ENCODE data around the gene MEP1A.
"Not testable (repeated sequence)": the region's sequence is repeated elsewhere in the genome, so short reads cannot be mapped to it uniquely, and the experiment has no call there.

The MEP1A gene

DNA sequence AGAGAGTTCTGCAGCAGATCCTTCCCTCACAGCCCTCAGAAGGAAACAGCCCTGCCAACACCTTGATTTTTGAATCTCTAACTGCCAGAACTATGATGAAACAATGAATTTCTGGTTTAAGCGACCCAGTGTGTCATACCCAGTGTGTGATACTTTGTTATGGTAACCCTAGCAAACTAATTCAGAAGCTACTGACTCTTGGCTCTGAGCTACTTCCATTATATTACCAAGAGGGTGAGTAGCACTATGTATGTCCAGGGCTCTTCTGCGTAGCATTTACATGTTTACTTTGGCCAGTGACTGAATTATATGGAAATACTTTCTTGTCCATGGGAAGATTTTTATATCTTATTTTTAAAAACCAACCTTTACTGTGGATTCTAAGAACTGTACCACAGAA, 29.7 kb upstream of the MEP1A start:
- Histone ChIP-seq H3K36me3 (ENCODE audit: low read length) (no peaks in the 10 kb centered on the region), H3K79me2 (ENCODE audit: insufficient read depth, low read length) (no peaks in the 10 kb centered on the region), H3K4me3 (ENCODE audit: insufficient read depth, low read length, poor library complexity, severe bottlenecking) (no peak overlapping the region), H4K20me1 (ENCODE audit: low read depth, low read length) (no peaks in the 10 kb centered on the region), H3K4me2 (ENCODE audit: low read depth, low read length, poor library complexity, severe bottlenecking) (no peak overlapping the region), H3K9me3 (ENCODE audit: insufficient read depth, low read length) (no peaks in the 10 kb centered on the region), H3K9me2 (replicated peaks; ENCODE audit: insufficient read depth, low read length) (no peaks in the 10 kb centered on the region), H3F3A (ENCODE audit: insufficient read depth) (no peaks in the 10 kb centered on the region), H2AFZ (ENCODE audit: low read depth, low read length, severe bottlenecking) (no peak overlapping the region), H3K27ac (ENCODE audit: low read depth, low read length) (no peak overlapping the region), H3K27me3 (ENCODE audit: low read length) (no peaks in the 10 kb centered on the region), H3K9ac (ENCODE audit: low read length) (no peak overlapping the region)
- TF ChIP-seq EZH2phosphoT487 (conservative IDR thresholded peaks at IDR 0.05; ENCODE audit: low read length) = no peak
- TF ChIP-seq, protein P1, sequence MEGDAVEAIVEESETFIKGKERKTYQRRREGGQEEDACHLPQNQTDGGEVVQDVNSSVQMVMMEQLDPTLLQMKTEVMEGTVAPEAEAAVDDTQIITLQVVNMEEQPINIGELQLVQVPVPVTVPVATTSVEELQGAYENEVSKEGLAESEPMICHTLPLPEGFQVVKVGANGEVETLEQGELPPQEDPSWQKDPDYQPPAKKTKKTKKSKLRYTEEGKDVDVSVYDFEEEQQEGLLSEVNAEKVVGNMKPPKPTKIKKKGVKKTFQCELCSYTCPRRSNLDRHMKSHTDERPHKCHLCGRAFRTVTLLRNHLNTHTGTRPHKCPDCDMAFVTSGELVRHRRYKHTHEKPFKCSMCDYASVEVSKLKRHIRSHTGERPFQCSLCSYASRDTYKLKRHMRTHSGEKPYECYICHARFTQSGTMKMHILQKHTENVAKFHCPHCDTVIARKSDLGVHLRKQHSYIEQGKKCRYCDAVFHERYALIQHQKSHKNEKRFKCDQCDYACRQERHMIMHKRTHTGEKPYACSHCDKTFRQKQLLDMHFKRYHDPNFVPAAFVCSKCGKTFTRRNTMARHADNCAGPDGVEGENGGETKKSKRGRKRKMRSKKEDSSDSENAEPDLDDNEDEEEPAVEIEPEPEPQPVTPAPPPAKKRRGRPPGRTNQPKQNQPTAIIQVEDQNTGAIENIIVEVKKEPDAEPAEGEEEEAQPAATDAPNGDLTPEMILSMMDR (IDR thresholded peaks at IDR 0.05; ENCODE audit: insufficient read depth, low read length, poor library complexity, severe bottlenecking) = no peak

DNA sequence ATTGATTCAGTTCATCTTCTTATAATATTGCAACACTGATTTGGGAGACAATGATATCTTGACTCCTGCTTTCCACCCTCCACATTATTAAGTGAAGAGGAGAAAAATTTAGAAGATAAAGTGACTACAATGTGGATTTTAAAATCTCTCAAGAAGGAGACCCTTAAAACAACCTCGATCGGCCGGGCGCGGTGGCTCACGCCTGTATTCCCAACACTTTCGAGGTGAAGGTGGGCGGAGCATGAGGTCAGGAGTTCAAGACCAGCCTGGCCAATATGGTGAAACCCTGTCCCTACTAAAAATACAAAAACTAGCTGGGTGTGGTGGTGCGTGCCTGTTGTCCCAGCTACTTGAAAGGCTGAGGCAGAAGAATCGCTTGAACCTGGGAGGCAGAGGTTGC, 28.9 kb upstream of the MEP1A start:
- H3K4me3 ChIP-seq (ENCODE audit: insufficient read depth, low read length, poor library complexity, severe bottlenecking); H3K79me2 ChIP-seq (ENCODE audit: insufficient read depth, low read length); H3F3A ChIP-seq (ENCODE audit: insufficient read depth); H3K36me3 ChIP-seq (ENCODE audit: low read length); H3K9me2 ChIP-seq (replicated peaks; ENCODE audit: insufficient read depth, low read length); H3K27ac ChIP-seq (ENCODE audit: low read depth, low read length); H3K9me3 ChIP-seq (ENCODE audit: insufficient read depth, low read length); H2AFZ ChIP-seq (ENCODE audit: low read depth, low read length, severe bottlenecking); H3K9ac ChIP-seq (ENCODE audit: low read length); H3K4me2 ChIP-seq (ENCODE audit: low read depth, low read length, poor library complexity, severe bottlenecking); H3K27me3 ChIP-seq (ENCODE audit: low read length); H4K20me1 ChIP-seq (ENCODE audit: low read depth, low read length): not testable (repeated sequence)

DNA sequence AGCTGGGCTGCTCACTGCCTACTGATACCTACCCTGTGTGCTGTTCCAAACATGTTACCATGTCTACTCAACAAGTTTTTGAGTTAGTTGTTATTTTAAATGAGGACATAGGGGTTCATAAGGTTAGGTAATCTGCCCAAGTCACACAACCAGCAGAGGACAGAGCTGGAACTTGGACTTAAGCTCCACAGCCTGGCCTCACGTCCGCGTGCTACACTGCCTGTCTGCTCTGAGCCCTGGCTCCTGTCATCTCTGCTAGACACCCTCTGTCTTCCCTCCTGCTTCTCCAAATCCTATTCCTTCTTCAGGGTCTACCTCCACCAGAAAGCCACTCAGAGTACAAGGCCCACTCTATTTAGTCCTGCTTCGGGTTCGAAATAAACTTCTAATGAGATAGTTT, 28.2 kb upstream of the MEP1A start:
- Histone ChIP-seq H3K36me3 (ENCODE audit: low read length) (no peaks in the 10 kb centered on the region), H3K9ac (ENCODE audit: low read length) (no peak overlapping the region), H3K9me3 (ENCODE audit: insufficient read depth, low read length) (no peaks in the 10 kb centered on the region), H3K79me2 (ENCODE audit: insufficient read depth, low read length) (no peaks in the 10 kb centered on the region), H3K4me3 (ENCODE audit: insufficient read depth, low read length, poor library complexity, severe bottlenecking) (no peak overlapping the region), H4K20me1 (ENCODE audit: low read depth, low read length) (no peaks in the 10 kb centered on the region), H3K9me2 (replicated peaks; ENCODE audit: insufficient read depth, low read length) (no peaks in the 10 kb centered on the region), H3F3A (ENCODE audit: insufficient read depth) (no peaks in the 10 kb centered on the region), H3K4me2 (ENCODE audit: low read depth, low read length, poor library complexity, severe bottlenecking) (no peak overlapping the region), H2AFZ (ENCODE audit: low read depth, low read length, severe bottlenecking) (no peak overlapping the region), H3K27me3 (ENCODE audit: low read length) (no peaks in the 10 kb centered on the region), H3K27ac (ENCODE audit: low read depth, low read length) (no peak overlapping the region)
- TF ChIP-seq EZH2phosphoT487 (conservative IDR thresholded peaks at IDR 0.05; ENCODE audit: low read length) = no peak
- TF ChIP-seq, protein P1 (IDR thresholded peaks at IDR 0.05; ENCODE audit: insufficient read depth, low read length, poor library complexity, severe bottlenecking) = no peak

DNA sequence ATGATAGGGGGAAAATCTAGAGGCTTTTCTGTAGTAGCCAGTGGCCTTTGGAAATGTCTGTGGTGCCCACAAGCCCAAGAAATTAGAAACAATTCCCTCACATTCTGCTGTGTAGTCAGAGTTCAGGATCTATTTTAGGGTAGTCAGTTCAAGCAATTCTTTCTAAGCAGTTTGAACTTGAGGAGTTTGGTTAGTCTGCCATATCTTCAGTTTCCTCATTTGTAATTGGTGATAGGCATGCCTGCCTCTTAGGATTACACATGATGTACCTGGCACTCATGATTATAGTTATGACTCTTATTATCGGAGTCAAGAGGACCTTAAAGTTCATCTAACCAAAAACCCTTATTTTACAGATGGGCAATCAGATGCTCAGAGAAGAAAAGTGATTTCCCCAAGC, 21.2 kb upstream of the MEP1A start:
- H3K4me2 ChIP-seq (ENCODE audit: low read depth, low read length, poor library complexity, severe bottlenecking) = no peak overlapping the region
- no peak overlapping the region for H2AFZ ChIP-seq (ENCODE audit: low read depth, low read length, severe bottlenecking)
- no peak overlapping the region for H3K9ac ChIP-seq (ENCODE audit: low read length)
- no peaks in the 10 kb centered on the region for H3K36me3 ChIP-seq (ENCODE audit: low read length)
- H3K9me3 ChIP-seq (ENCODE audit: insufficient read depth, low read length) = no peaks in the 10 kb centered on the region
- H4K20me1 ChIP-seq (ENCODE audit: low read depth, low read length) = no peaks in the 10 kb centered on the region
- H3K9me2 ChIP-seq (replicated peaks; ENCODE audit: insufficient read depth, low read length) = no peaks in the 10 kb centered on the region
- no peak overlapping the region for H3K4me3 ChIP-seq (ENCODE audit: insufficient read depth, low read length, poor library complexity, severe bottlenecking)
- TF ChIP-seq, protein P1 (IDR thresholded peaks at IDR 0.05; ENCODE audit: insufficient read depth, low read length, poor library complexity, severe bottlenecking) = no peak
- no peak for TF ChIP-seq EZH2phosphoT487 (conservative IDR thresholded peaks at IDR 0.05; ENCODE audit: low read length)
- H3K79me2 ChIP-seq (ENCODE audit: insufficient read depth, low read length) = no peaks in the 10 kb centered on the region
- H3K27ac ChIP-seq (ENCODE audit: low read depth, low read length) = no peak overlapping the region
- no peaks in the 10 kb centered on the region for H3K27me3 ChIP-seq (ENCODE audit: low read length)
- H3F3A ChIP-seq (ENCODE audit: insufficient read depth) = no peaks in the 10 kb centered on the region
